ENCODE data around the gene ACAP1.

DNA sequence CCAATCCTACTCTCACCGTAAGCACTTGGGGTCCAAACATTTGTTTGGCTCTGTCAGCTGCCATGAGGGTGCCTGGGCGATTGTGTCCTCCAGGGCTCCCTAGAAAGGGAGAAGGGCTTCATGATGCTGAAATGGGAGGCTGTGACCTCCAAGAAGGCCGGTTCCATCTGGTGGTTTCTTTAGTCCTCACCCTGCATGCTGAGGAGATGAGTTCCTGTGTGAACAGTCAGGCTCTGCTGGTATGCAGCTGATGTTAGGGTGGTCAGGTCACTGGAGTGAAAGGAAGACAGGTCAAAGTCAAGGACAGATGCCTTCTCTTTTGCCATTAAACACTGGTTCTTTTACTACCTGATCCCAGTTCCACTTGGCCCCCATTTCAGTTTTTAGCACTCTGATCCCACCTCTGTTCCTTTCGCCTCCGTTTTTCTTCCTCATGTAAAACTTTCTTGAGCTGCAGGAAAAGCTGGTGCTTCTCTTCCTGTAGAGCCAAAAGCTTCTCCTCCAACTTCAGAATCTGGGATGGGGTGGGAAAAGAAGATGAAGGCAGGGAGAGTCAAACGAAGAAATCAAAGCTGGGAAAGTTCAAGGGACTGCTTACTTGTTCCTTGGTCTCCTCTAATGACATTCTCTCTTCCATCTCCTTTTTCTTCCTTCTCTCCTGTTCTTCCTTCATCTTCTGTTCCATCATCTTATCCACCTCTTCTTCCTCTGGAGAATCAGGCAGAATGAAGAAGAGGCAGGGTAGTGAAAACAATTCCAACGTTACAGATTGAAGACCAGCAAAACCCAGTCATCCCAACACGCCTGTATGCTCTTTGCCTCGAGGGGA is 22.2 kb upstream of the ACAP1 start:
- TF ChIP-seq, protein P1, sequence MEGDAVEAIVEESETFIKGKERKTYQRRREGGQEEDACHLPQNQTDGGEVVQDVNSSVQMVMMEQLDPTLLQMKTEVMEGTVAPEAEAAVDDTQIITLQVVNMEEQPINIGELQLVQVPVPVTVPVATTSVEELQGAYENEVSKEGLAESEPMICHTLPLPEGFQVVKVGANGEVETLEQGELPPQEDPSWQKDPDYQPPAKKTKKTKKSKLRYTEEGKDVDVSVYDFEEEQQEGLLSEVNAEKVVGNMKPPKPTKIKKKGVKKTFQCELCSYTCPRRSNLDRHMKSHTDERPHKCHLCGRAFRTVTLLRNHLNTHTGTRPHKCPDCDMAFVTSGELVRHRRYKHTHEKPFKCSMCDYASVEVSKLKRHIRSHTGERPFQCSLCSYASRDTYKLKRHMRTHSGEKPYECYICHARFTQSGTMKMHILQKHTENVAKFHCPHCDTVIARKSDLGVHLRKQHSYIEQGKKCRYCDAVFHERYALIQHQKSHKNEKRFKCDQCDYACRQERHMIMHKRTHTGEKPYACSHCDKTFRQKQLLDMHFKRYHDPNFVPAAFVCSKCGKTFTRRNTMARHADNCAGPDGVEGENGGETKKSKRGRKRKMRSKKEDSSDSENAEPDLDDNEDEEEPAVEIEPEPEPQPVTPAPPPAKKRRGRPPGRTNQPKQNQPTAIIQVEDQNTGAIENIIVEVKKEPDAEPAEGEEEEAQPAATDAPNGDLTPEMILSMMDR (IDR thresholded peaks at IDR 0.05; ENCODE audit: poor library complexity) = no peak
- no peak for TF ChIP-seq EZH2phosphoT487 (IDR thresholded peaks at IDR 0.05; ENCODE audit: low read depth, severe bottlenecking, unreplicated experiment)
